Left ventricle myocardium inferior (tissue), 1 donor: ENCODE results near the gene C10orf105. TPM values are rescaled to one million over a fixed set of nuclear protein-coding genes. Genes with fewer than 3 reads are reported as not detected.

Experiments used
- DNase-seq: peaks from one replicate; pipeline ENCODE4 v3.0.0-alpha.2; 2020
- H3K27ac ChIP-seq: fragments of 200-600 bp; replicated peaks from 2 replicates; pipeline ENCODE4 v1.8.0; 2021
- H3K27me3 ChIP-seq: fragments of 200-600 bp; 2 replicates; pipeline ENCODE4 v1.8.0; 2021; ENCODE audit warnings: low read depth
- H3K36me3 ChIP-seq: fragments of 200-600 bp; 2 replicates; pipeline ENCODE4 v1.8.0; 2021
- H3K4me1 ChIP-seq: fragments of 200-600 bp; 2 replicates; pipeline ENCODE4 v1.8.0; 2021
- H3K4me3 ChIP-seq: fragments of 200-600 bp; 2 replicates; pipeline ENCODE4 v1.8.0; 2021; ENCODE audit warnings: mild to moderate bottlenecking, moderate library complexity
- H3K9me3 ChIP-seq: fragments of 200-600 bp; replicated peaks from 2 replicates; pipeline ENCODE4 v1.8.0; 2021
- intact Hi-C: fragments of 100-400 bp; cut with micrococcal nuclease; formaldehyde crosslinking; loops from one replicate; pipeline ENCODE4 v1.11.0; 2022
- total RNA-seq: library from RNA; stranded (reverse); fragmentation: NEBNext Ultra II Directional; extraction: Animal tissue kit (Norgen Biotek cat#: 25700); gene quantifications from one replicate; pipeline ENCODE4 v1.2.1, GENCODE V29; 2021
- TF ChIP-seq, protein P1 (sequence below): fragments of 200-600 bp; IDR thresholded peaks from 2 replicates; pipeline ENCODE4 v1.8.0; 2021; ENCODE audit warnings: antibody characterized with exemption, mild to moderate bottlenecking, borderline replicate concordance
- donor health status: DM: no; HTN: yes; CAD: no; lungs with severe emphysema.

Gene C10orf105
- total RNA-seq, 1 donor from 2014 or later: 0.05 TPM

DNA sequence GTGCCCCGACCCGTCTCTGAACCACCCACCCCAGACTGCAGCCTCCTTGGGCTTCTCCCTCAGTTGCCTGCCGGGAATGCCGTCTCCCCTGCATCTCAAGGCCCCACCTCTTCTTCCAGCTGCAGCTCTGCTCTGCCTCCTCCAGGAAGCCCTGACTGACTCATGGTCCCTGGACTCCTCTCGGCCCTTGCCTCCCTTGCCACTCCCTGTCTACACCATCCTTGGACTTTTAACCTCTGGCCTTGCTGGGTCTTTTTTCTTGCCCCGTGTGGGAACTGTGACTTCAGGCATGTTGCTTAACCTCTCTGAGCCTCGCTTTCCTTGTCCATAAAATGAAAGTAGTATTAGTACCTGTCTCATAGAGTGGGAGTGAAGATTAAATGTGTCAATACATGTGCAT lies 56.3 kb downstream of the C10orf105 start:
- intact Hi-C loops: no loop called here
- H3K4me3 ChIP-seq: no peak overlapping the region
- peaks cover 4% of the 10 kb centered on the region for H3K9me3 ChIP-seq
- no peaks in the 10 kb centered on the region for H3K4me1 ChIP-seq
- no peak overlapping the region for H3K27ac ChIP-seq
- DNase-seq: no peak
- no peaks in the 10 kb centered on the region for H3K36me3 ChIP-seq
- no peaks in the 10 kb centered on the region for H3K27me3 ChIP-seq
- TF ChIP-seq, protein P1, sequence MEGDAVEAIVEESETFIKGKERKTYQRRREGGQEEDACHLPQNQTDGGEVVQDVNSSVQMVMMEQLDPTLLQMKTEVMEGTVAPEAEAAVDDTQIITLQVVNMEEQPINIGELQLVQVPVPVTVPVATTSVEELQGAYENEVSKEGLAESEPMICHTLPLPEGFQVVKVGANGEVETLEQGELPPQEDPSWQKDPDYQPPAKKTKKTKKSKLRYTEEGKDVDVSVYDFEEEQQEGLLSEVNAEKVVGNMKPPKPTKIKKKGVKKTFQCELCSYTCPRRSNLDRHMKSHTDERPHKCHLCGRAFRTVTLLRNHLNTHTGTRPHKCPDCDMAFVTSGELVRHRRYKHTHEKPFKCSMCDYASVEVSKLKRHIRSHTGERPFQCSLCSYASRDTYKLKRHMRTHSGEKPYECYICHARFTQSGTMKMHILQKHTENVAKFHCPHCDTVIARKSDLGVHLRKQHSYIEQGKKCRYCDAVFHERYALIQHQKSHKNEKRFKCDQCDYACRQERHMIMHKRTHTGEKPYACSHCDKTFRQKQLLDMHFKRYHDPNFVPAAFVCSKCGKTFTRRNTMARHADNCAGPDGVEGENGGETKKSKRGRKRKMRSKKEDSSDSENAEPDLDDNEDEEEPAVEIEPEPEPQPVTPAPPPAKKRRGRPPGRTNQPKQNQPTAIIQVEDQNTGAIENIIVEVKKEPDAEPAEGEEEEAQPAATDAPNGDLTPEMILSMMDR: no peak

GRCh38 chr10:71661779-71662336 lies 57.7 kb downstream of the C10orf105 start:
- no peak for DNase-seq
- H3K27ac ChIP-seq: no peak overlapping the region
- no peak overlapping the region for H3K4me3 ChIP-seq
- peaks cover 4% of the 10 kb centered on the region for H3K9me3 ChIP-seq
- intact Hi-C loops: no loop called here
- no peaks in the 10 kb centered on the region for H3K4me1 ChIP-seq
- no peaks in the 10 kb centered on the region for H3K27me3 ChIP-seq
- no peaks in the 10 kb centered on the region for H3K36me3 ChIP-seq
- TF ChIP-seq, protein P1: no peak

Other genes starting within 250 kb of the C10orf105 start
- gene VSIR, start 53.7 kb upstream of the C10orf105 start, total RNA-seq: 104 TPM
- gene PSAP, start 131.5 kb upstream of the C10orf105 start, total RNA-seq: 1,672 TPM
- 18.0 TPM for gene CHST3, start 244.6 kb upstream of the C10orf105 start, total RNA-seq